Femur (tissue), 1 donor: ENCODE data around the gene RAPGEF1.
"Not testable (repeated sequence)": the region's sequence is repeated elsewhere in the genome, so short reads cannot be mapped to it uniquely, and the experiment has no call there.

ENCODE experiments used
- DNase-seq: peaks from one replicate; pipeline ENCODE4 v3.0.0-alpha.2; 2017

The RAPGEF1 gene

GRCh38 chr9:131685753-131686706 lies 53.8 kb downstream of the RAPGEF1 start:
- no peak for DNase-seq

DNA sequence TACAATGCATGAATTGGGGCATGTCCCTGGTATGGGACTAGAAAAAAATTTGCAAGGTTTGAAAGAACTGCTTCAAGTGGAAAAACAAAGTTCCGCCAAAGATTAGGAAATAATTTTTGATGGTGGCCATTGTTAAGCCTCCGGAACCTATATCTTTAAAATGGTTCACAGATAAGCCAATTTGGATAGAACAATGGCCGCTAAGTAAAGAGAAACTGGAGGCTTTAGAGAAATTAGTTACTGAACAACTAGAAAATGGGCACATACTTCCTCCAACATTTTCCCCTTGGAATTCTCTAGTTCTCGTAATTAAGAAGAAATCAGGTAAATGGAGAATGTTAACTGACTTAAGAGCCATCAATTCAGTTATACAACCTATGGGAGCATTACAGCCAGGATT lies 56.8 kb downstream of the RAPGEF1 start:
- not testable (repeated sequence) for DNase-seq

GRCh38 chr9:131682261-131682660 lies 57.6 kb downstream of the RAPGEF1 start:
- no peak for DNase-seq

DNA sequence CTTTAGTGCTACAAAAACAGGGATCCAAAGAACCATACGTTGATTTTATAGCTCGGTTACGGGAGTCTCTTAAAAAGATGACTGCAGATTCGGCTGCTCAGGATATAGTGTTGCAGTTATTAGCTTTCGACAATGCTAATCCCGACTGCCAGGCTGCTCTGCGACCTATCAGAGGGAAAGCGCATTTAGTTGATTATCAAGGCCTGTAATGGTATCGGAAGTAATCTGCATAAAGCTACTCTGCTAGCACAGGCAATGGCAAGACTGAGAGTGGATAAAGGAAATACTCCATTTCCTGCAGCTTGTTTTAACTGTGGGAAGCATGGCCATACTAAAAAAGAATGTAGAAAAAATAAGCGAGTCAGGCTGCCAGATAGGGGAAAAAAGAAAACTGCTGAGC lies 58.0 kb downstream of the RAPGEF1 start:
- not testable (repeated sequence) for DNase-seq

DNA sequence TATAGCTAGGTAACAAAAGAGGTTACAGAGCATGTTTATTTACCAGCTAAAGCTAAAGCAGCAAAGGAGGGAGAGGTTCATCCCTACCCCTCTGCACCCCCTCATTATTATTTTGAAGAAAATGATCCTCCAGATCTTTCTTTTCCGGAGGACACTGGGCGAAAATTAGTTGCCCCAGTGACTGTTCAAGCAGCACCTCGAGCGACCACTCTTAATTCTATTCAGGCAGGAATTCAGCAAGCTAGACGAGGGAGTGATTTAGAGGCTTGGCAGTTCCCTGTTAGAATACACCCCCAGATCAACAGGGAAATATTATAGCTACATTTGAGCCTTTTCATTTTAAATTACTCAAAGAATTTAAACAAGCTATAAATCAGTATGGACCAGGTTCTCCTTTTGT lies 58.8 kb downstream of the RAPGEF1 start:
- not testable (repeated sequence) for DNase-seq

- no peak for DNase-seq
Measured at GRCh38 chr9:131679261-131680020, 60.4 kb downstream of the RAPGEF1 start.

GRCh38 chr9:131678499-131679111 lies 61.3 kb downstream of the RAPGEF1 start:
- DNase-seq: peak; percentile 84

DNA sequence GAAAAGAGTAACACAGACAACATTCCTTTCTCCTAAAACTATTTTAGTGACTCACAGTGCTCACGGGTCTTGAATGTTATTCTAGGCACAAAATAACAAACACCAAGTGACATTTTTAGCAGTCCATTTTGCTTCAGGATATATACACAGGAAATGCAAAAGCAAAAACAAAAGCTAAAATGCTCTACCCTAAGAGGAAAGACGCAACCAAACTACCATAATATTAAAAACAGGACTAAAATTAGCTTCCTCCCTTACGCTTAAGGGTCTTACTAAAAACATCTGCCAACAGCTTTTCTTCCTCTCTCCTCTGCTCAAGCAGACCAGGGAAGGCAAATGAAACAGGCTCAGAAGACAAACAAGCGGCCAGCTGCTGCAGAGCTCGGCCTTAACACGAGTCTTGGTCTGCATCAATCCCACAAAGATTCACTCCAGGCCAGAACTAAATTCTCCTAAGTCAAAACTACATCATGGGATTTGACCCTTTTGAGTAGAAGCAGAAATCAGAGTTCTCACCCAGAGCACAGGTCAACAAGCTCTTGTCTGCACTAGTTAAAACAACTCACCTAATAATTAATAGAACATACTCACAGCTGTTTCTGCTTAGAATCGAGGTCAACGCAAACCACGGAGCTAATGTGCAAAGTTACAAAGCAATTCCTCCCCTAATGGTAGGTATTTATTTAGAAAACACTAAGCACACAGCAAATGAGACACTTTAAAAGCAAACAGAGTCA lies 62.3 kb downstream of the RAPGEF1 start:
- no peak for DNase-seq

DNA sequence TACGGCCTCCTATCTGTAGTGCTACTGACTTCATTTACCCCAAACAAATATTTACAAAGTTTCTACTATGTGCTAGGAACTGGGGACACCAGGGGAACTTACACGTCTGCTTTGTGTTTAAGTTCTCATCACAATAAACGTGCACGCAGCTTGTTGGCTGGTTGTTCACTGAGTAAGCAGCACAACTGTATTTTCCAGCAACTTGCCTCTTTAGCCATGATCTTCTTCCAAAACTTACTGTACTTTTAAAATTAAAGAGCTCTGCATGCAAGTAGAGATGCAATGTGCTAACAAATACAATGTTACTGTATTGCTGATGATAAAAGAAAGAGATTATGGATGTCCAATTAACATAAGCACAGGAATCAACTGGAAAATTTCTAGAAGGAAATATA lies 62.8 kb downstream of the RAPGEF1 start:
- DNase-seq: no peak

DNA sequence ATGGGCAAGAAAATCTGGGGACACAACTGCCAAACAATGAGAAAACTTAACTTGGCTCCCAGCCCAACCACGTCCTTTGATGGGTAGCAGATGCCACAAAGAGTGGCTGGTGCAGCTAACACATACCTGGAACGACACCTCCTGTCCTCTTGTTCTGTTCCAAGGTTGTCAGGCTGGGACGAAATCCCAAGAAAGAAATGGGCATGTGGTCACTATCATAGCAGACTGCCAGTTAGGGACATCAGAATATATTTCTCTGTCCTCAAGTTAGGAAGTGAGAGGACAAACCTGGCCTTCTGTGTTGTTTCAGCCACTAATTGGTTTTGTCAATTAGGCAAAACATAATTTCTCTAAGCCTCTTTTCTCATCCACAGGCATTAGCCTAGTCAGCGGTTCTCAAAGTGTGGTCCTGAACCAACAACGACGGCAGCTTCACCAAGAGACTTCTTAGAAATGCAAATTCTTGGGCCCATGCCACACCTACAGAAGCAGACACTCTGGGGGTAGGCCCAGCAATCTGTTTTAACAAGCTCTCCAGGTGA lies 63.4 kb downstream of the RAPGEF1 start:
- DNase-seq: no peak

DNA sequence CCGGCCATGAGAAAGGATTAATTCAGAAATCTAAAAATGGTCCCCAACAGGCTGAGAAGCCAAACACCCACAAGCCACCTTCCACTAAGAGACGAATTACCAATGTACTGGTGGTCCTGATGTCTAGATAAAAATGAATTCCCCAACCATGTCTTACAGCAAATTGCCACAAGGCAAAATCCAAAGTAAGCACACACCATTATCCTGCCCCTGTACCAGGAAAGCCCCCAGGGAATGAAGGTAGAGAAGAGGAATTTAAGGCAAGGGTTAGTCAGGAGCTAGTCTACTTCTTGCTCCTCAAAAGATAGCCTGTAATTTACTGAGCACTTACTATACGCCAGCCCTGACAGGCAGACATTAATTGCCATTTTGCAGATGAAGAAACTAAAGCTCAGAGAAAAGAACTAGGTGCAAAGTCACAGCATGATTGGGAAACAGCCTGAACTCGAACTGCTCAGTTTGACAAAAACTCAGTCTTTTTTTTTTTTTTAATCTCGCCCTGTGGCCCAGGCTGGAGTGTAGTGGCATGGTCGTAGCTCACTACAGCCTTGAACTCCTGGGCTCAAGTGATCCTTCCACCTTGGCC lies 64.3 kb downstream of the RAPGEF1 start:
- DNase-seq: no peak

GRCh38 chr9:131674425-131675421 lies 65.2 kb downstream of the RAPGEF1 start:
- no peak for DNase-seq

DNA sequence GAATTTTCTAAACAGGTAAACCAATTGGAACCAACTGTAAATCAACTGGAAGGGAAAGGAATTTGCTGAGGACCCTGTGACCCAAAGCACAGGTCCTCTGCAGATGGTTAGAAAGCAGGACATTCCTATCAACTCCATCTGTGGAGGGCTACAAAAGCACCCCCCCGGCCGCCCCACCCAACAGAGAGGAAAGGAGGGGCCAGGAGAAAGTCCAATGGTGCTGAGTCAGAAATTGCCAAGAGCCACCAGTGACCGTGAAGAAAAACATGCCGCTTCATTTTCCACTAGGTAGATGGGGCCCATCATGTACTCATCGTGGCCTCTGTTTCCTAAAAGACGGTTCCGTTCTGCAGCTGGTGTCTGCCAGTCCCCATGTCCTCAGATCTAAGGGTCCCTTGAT lies 66.3 kb downstream of the RAPGEF1 start:
- DNase-seq: no peak

GRCh38 chr9:131673068-131673467 lies 66.8 kb downstream of the RAPGEF1 start:
- DNase-seq: no peak

- no peak for DNase-seq
Measured at GRCh38 chr9:131672451-131672850, 67.4 kb downstream of the RAPGEF1 start.

DNA sequence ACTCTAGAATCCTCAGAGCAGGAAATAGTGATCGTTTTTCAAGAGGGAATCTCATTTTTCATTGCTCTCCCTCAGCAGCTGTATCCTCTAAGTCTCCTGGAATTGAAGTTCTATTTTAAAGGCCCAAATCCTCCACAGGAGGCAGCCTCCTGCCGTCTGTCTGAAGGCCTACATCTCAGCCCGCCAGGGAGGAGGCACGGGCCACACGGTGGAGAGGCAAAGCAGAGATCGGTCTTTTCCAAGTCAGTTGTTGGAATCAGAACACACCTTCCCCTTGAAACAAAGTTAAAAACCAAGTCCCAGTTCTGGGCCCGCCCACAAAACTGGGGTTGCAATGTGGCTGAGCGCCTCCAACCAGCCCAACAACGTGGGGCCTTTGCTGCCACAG lies 68.7 kb downstream of the RAPGEF1 start:
- DNase-seq: no peak

DNA sequence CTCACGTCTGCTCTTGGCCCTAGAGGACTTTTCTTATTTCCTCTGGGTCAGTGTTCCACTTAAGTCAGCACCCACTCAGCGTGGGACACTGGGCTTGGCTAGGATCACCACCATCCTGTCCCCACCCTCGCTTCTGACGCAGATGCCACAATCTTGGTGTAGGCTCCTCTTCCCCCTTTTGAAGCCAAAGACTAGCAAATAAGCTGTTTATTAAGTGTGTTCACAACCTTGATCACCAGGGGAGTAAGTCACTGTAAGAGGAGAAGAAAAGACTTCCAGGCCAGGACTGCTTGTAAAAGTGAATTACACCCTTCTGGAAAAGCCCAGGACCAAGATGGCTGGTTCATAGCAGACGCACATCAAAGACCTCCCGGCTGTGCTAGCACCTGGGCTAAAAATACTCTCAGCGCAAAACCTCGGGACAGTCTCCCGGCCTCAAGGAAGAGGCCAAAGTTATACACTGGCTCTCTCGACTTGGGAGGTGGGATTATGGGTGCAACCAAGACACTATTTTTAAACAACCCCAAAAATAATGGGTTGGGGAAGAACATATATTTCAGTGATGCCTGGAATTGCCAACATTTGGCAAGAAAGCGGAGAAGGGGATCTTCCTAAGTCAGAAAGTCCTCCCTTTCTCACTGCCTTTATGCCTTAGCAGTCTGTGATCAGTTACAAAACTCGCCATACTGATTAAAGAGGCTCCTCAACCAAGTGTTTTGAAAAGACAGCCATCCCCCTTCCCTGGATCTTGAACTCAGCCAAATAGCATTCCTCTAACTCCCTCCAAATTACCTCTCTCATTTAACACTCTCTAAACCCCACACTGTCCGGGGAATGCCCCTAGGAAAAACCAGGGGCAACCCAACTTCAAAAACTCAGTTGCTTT lies 69.4 kb downstream of the RAPGEF1 start:
- peak; percentile 41 for DNase-seq

DNA sequence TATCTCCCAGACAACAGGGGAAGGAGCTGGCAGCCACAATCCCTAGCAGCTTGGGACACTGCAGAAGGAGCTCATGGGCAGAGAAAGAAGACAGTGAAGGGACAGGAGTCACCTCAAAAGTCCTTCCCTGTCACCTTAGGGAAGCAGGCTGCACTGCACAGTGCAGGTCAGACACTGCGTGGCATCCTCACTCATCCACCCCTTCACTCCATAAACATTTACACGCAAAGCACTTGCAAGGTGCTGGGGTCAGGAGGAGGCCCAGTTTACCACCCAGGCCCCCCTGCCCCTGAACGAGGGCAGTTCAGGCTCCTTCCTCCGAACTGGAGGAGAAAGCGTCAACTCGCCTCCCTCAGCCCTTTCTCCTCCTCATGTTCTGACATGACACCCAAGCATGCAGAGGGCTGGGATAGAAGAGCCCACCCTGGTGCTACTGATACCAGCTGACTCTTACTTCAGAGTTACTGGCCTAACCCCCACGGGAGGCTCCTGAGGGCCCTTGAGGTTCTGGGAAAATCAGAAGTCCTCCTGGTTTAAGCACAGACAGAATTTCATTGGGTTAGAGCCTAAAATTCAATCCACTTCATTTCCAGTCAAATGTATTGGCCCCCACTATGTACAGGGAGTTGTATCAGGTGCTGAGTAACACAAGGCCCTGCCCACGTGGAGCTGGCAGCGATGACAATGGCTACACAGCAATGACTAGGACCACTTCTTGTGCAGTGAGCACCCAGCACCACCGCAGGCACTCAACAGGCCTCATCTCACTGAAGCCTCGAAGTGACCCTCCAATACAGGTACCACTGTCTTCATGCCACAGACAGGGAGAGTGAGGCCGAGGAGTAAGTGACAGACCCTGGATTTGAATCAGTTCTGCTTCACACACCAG lies 70.4 kb downstream of the RAPGEF1 start:
- DNase-seq: no peak
